Measurements from ENCODE around the gene LVRN. TPM values are rescaled to one million over a fixed set of nuclear protein-coding genes. Genes with fewer than 3 reads are reported as not detected.

Gene LVRN
- total and polyA plus RNA-seq, 10 donors = 0.11 to 0.77 (median 0.28) TPM; not detected in 4

DNA sequence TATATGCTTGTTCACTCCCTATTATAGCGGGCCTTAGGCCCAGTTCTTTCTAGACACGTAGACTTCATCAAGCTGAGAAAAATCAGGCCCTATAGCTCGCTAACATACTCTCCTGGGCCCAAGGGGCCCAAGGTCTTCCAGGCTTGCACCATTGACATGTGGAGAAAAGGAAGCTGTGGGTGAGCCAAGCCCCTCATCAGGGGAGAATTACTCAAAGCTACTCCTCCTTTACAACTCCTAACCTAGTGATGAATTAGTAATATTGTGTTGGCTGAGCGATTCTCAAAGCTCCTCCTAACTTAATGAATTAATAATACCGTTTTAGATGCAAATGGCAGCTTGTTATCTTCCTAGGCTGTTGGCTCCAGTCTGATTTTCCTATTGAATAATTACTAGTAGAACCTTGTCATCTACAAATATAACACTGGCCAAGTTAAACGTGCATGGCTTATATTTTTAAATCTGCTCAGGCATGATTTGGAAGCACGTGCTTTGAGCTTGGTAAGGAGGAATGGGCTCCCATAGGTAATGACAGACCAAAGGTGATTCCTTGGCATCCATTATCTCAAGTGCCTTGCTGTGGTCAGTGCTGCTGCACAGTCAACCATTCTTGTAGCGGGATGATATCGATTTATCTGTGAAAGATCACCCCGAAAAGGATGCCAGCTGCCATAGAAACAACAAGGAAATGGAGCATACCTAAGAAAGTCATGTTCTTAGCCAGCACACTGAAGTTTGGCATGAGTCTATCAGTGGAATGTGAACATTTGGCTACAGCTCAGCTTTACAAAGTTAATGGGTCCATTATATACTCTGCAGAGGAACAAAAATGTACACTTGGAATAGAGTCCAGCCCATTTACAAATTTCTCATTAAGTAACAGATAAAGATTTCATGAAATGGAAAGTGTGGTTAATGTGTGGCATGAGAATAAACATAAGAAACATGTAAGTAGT lies 23.8 kb downstream of the LVRN start:
- no peaks in the 10 kb centered on the region for H3K9me3 ChIP-seq
- DNase-seq = no peak

DNA sequence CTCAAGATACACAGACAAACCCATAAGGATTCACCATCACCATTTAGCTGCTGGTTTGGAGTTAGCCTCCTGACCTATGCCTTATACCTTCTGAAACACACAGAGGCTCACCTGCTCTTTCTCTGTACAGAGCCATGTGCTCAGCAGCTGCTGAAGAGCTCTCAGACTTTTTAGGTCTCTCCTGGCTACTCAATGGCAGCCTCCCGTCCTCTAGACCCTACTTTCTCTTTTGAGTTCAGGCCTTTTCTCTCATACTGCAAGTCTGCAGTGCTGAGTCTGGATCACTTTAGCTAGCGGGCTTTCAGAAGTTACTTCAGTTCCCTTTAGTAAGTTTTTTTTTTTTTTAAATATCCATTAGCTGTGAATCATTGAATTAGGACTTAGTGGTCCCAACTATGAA lies 25.7 kb downstream of the LVRN start:
- no peak for DNase-seq
- Histone ChIP-seq H3K27ac (no peak overlapping the region), H3K27me3 (replicated peaks in 1 of 7) (no peaks in the 10 kb centered on the region), H3K36me3 (no peaks in the 10 kb centered on the region), H3K4me1 (no peaks in the 10 kb centered on the region), H3K4me3 (no peak overlapping the region), H3K9me3 (no peaks in the 10 kb centered on the region)
- intact Hi-C loops (cut with DNase I; ENCODE audit: low total_unique reads) = no loop called here
- WGBS, 5 donors = 87 to 94% (median 93%) methylated on average over 2 of the region's 2 CpGs
- TF ChIP-seq, protein P1, sequence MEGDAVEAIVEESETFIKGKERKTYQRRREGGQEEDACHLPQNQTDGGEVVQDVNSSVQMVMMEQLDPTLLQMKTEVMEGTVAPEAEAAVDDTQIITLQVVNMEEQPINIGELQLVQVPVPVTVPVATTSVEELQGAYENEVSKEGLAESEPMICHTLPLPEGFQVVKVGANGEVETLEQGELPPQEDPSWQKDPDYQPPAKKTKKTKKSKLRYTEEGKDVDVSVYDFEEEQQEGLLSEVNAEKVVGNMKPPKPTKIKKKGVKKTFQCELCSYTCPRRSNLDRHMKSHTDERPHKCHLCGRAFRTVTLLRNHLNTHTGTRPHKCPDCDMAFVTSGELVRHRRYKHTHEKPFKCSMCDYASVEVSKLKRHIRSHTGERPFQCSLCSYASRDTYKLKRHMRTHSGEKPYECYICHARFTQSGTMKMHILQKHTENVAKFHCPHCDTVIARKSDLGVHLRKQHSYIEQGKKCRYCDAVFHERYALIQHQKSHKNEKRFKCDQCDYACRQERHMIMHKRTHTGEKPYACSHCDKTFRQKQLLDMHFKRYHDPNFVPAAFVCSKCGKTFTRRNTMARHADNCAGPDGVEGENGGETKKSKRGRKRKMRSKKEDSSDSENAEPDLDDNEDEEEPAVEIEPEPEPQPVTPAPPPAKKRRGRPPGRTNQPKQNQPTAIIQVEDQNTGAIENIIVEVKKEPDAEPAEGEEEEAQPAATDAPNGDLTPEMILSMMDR (IDR thresholded peaks at IDR 0.05 in 8 of 11, conservative IDR thresholded peaks at IDR 0.05 in 3 of 11) = no peak

More for the DNA sequence above, 23.8 kb downstream of the LVRN start:
- Histone ChIP-seq H3K27me3 (replicated peaks in 1 of 7) (no peaks in the 10 kb centered on the region), H3K4me1 (no peaks in the 10 kb centered on the region), H3K4me3 (no peak overlapping the region), H3K27ac (no peak overlapping the region), H3K36me3 (no peaks in the 10 kb centered on the region)
- TF ChIP-seq POLR2A (IDR thresholded peaks at IDR 0.05) (no peak), POLR2AphosphoS5 (IDR thresholded peaks at IDR 0.05) (no peak)
- TF ChIP-seq, protein P1 (IDR thresholded peaks at IDR 0.05 in 8 of 11, conservative IDR thresholded peaks at IDR 0.05 in 3 of 11) = no peak
- WGBS, 5 donors = 84 to 93% (median 88%) methylated on average over 10 of the region's 10 CpGs
- intact Hi-C loops (cut with DNase I; ENCODE audit: low total_unique reads) = no loop called here

DNA sequence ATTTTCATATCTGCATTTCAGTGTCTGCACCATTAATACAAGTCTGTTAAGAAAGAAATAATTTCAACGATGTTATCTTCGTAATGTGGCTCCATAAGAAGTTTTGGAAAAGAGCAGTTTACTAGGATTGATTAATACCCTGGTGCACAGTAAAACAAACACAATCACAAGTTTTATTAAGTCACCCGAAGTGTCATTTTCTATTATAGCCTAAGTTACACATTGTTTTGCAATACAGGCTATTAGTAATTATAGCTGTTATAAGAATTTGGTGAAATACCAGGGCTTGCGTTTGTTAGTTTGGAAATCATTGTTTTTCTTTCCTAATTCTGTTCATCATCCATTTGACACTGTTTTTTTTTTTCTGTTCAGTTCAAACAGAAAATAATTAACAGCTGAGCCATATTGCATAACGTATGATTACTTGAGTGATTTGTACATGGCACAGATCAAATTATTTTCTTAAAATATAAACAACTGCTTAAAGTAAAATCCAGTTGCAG lies 30.6 kb downstream of the LVRN start:
- intact Hi-C loops (cut with DNase I; ENCODE audit: low total_unique reads) = no loop called here
- H3K9me3 ChIP-seq = no peaks in the 10 kb centered on the region
- no peak for DNase-seq
- no peak overlapping the region for H3K4me3 ChIP-seq
- 71 to 90% (median 76%) methylated on average over 5 of the region's 5 CpGs for WGBS, 5 donors
- H3K27me3 ChIP-seq (replicated peaks in 1 of 7) = peaks cover 0 to 7% (median 0%) of the 10 kb centered on the region in 7 donors
- TF ChIP-seq POLR2AphosphoS5 (IDR thresholded peaks at IDR 0.05) = no peak
- TF ChIP-seq POLR2A (IDR thresholded peaks at IDR 0.05) = no peak
- TF ChIP-seq, protein P1 (IDR thresholded peaks at IDR 0.05 in 8 of 11, conservative IDR thresholded peaks at IDR 0.05 in 3 of 11) = no peak
- H3K27ac ChIP-seq = no peak overlapping the region
- H3K36me3 ChIP-seq = no peaks in the 10 kb centered on the region
- no peaks in the 10 kb centered on the region for H3K4me1 ChIP-seq

DNA sequence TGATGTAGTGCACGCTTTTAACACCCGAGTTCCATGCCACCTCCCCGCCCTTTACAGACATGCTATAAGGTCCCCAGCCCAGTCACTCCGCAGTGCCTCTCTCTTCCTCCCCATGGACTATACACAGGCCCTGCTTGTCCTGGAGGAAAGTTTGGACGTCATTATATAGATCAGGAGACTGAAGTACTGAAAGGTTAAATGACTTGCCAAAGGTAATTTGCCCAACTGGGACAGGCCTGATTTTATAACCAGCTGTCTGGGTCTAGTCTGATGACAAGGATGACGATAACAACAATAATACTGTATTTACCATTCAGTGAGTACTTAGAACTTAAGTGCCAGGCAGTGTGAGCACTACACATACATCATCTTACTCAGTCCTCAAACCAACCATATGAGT lies 33.1 kb downstream of the LVRN start:
- Histone ChIP-seq H3K9me3 (no peaks in the 10 kb centered on the region), H3K27me3 (replicated peaks in 1 of 7) (peaks cover 0 to 7% (median 0%) of the 10 kb centered on the region in 7 donors), H3K27ac (no peak overlapping the region), H3K4me1 (no peaks in the 10 kb centered on the region), H3K4me3 (no peak overlapping the region), H3K36me3 (no peaks in the 10 kb centered on the region)
- intact Hi-C loops (cut with DNase I; ENCODE audit: low total_unique reads) = no loop called here
- TF ChIP-seq, protein P1 (IDR thresholded peaks at IDR 0.05 in 8 of 11, conservative IDR thresholded peaks at IDR 0.05 in 3 of 11) = no peak
- no peak for DNase-seq
- 85 to 94% (median 90%) methylated on average over 6 of the region's 6 CpGs for WGBS, 5 donors

Measured in spleen (tissue), 11 donors.